H9 (cell line): ENCODE measurements around the gene METTL1. TPM values are rescaled to one million over a fixed set of nuclear protein-coding genes. Genes with fewer than 3 reads are reported as not detected.
A peak's percentile ranks its signal among the peaks of the same experiment; 100 is the strongest.

Experiments
- DNase-seq: peaks from one replicate; pipeline ENCODE4 v3.0.0-alpha.2; 2017
- H2AFZ ChIP-seq: one replicate; pipeline ENCODE4 v1.6.1; 2013; ENCODE audit warnings: mild to moderate bottlenecking, low read length, control low read depth, moderate library complexity
- H2AK5ac ChIP-seq: 2 replicates; pipeline ENCODE4 v1.6.1; 2013; ENCODE audit warnings: low read length, control low read depth, mixed read lengths; ENCODE audit not compliant: insufficient read length
- H2BK120ac ChIP-seq: one replicate; pipeline ENCODE4 v1.6.1; 2013; ENCODE audit warnings: low read depth, mild to moderate bottlenecking, low read length, control low read depth, inconsistent platforms; ENCODE audit not compliant: poor library complexity, severe bottlenecking
- H2BK12ac ChIP-seq: 2 replicates; pipeline ENCODE4 v1.6.1; 2013; ENCODE audit warnings: low read length, control low read depth, mixed read lengths, low read depth; ENCODE audit not compliant: insufficient read length
- H2BK15ac ChIP-seq: 2 replicates; pipeline ENCODE4 v1.6.1; 2013; ENCODE audit warnings: low read depth, low read length, control low read depth
- H2BK20ac ChIP-seq: one replicate; pipeline ENCODE4 v1.6.1; 2013; ENCODE audit warnings: low read depth, mild to moderate bottlenecking, low read length, control low read depth, inconsistent platforms; ENCODE audit not compliant: poor library complexity, severe bottlenecking
- H2BK5ac ChIP-seq: 2 replicates; pipeline ENCODE4 v1.6.1; 2013; ENCODE audit warnings: low read length, control low read depth, mixed read lengths; ENCODE audit not compliant: insufficient read length
- H3K14ac ChIP-seq: 2 replicates; pipeline ENCODE4 v1.6.1; 2013; ENCODE audit warnings: low read length, control low read depth; ENCODE audit not compliant: insufficient read depth
- H3K18ac ChIP-seq: 2 replicates; pipeline ENCODE4 v1.6.1; 2013; ENCODE audit warnings: low read depth, mild to moderate bottlenecking, mixed read lengths, low read length, control low read depth; ENCODE audit not compliant: insufficient read length
- H3K23ac ChIP-seq: 2 replicates; pipeline ENCODE4 v1.6.1; 2013; ENCODE audit warnings: low read length, control low read depth, mixed read lengths, low read depth; ENCODE audit not compliant: insufficient read length
- H3K23me2 ChIP-seq: 2 replicates; pipeline ENCODE4 v1.6.1; 2013; ENCODE audit warnings: low read depth, mild to moderate bottlenecking, mixed read lengths, low read length, control low read depth; ENCODE audit not compliant: insufficient read length, poor library complexity, severe bottlenecking
- H3K27ac ChIP-seq: 2 replicates; pipeline ENCODE4 v1.5.1; 2013; ENCODE audit warnings: low read length, control low read depth, mixed read lengths, low read depth; ENCODE audit not compliant: insufficient read length
- H3K27me3 ChIP-seq: 2 replicates; pipeline ENCODE4 v1.6.1; 2013; ENCODE audit warnings: low read length, control low read depth, inconsistent platforms; ENCODE audit not compliant: insufficient read depth
- H3K4ac ChIP-seq: 2 replicates; pipeline ENCODE4 v1.6.1; 2013; ENCODE audit warnings: low read depth, mild to moderate bottlenecking, control low read depth, inconsistent platforms, low read length, moderate library complexity
- H3K4me1 ChIP-seq: 2 replicates; pipeline ENCODE4 v1.6.1; 2013; ENCODE audit warnings: low read length, control low read depth, inconsistent platforms; ENCODE audit not compliant: insufficient read depth
- H3K4me2 ChIP-seq: 2 replicates; pipeline ENCODE4 v1.6.1; 2013; ENCODE audit warnings: low read length, control low read depth, mixed read lengths; ENCODE audit not compliant: insufficient read length, insufficient read depth
- H3K56ac ChIP-seq: 2 replicates; pipeline ENCODE4 v1.6.1; 2013; ENCODE audit warnings: low read depth, mild to moderate bottlenecking, mixed read lengths, low read length, control low read depth; ENCODE audit not compliant: insufficient read length
- H3K79me1 ChIP-seq: 2 replicates; pipeline ENCODE4 v1.6.1; 2013; ENCODE audit warnings: low read depth, mild to moderate bottlenecking, moderate library complexity, low read length, control low read depth, inconsistent platforms; ENCODE audit not compliant: insufficient read depth, poor library complexity, severe bottlenecking
- H3K79me2 ChIP-seq: 2 replicates; pipeline ENCODE4 v1.6.1; 2013; ENCODE audit warnings: low read length, control low read depth, inconsistent platforms; ENCODE audit not compliant: insufficient read depth
- H3K9ac ChIP-seq: 2 replicates; pipeline ENCODE4 v1.6.1; 2013; ENCODE audit warnings: low read length, control low read depth, mixed read lengths; ENCODE audit not compliant: insufficient read length; ENCODE audit errors: extremely low read depth
- H3K9me3 ChIP-seq: one replicate; pipeline ENCODE4 v1.6.1; 2013; ENCODE audit warnings: low read depth, low read length, inconsistent platforms; ENCODE audit not compliant: control insufficient read depth
- H3T11ph ChIP-seq: one replicate; pipeline ENCODE4 v1.6.1; 2013; ENCODE audit warnings: mild to moderate bottlenecking, low read length, control low read depth, inconsistent platforms
- H4K20me1 ChIP-seq: one replicate; pipeline ENCODE4 v1.6.1; 2013; ENCODE audit not compliant: control insufficient read depth, insufficient read length, insufficient read depth
- H4K5ac ChIP-seq: 2 replicates; pipeline ENCODE4 v1.6.1; 2013; ENCODE audit warnings: low read depth, mild to moderate bottlenecking, mixed read lengths, low read length, control low read depth; ENCODE audit not compliant: insufficient read length
- H4K8ac ChIP-seq: replicated peaks from 2 replicates; pipeline ENCODE4 v1.6.1; 2013; ENCODE audit warnings: low read length, control low read depth, mixed read lengths, low read depth; ENCODE audit not compliant: insufficient read length
- H4K91ac ChIP-seq: 2 replicates; pipeline ENCODE4 v1.6.1; 2013; ENCODE audit warnings: low read depth, mild to moderate bottlenecking, moderate library complexity, mixed read lengths, low read length, control low read depth; ENCODE audit not compliant: insufficient read length
- H3K27ac Mint-ChIP-seq, 3 experiments: 2 replicates in 2 of 3; 3 replicates in 1 of 3; pipeline ENCODE4 v1.8.0; 2020 to 2021; ENCODE audit warnings: mixed read lengths in 3 of 3, mild to moderate bottlenecking in 1 of 3, moderate library complexity in 1 of 3
- H3K27me3 Mint-ChIP-seq: 2 replicates; pipeline ENCODE4 v1.8.0; 2021; ENCODE audit warnings: low read depth, mild to moderate bottlenecking, moderate library complexity, mixed read lengths
- H3K36me3 Mint-ChIP-seq, 3 experiments: 2 replicates in 2 of 3; 3 replicates in 1 of 3; pipeline ENCODE4 v1.8.0; 2020 to 2021; ENCODE audit warnings: low read depth in 3 of 3, mixed read lengths in 3 of 3; ENCODE audit not compliant: insufficient read depth in 1 of 3
- H3K4me1 Mint-ChIP-seq, 2 experiments: 2 replicates each; pipeline ENCODE4 v1.8.0; 2020; ENCODE audit warnings: mixed read lengths in 2 of 2
- H3K4me3 Mint-ChIP-seq, 2 experiments: 2 replicates in 1 of 2; 3 replicates in 1 of 2; pipeline ENCODE4 v1.8.0; 2020 to 2021; ENCODE audit warnings: mild to moderate bottlenecking in 2 of 2, mixed read lengths in 2 of 2, moderate library complexity in 1 of 2
- H3K9me3 Mint-ChIP-seq, 2 experiments: 2 replicates in 1 of 2; 3 replicates in 1 of 2; pipeline ENCODE4 v1.8.0; 2020; ENCODE audit warnings: mild to moderate bottlenecking in 2 of 2, mixed read lengths in 2 of 2, moderate library complexity in 1 of 2
- WGBS: extraction: QIAGEN DNeasy Blood & Tissue Kit; methylation state at CpG from one replicate; pipeline ENCODE4 v1.1.7; 2013; ENCODE audit warnings: missing lambda C conversion rate, low lambda C conversion rate, mixed read lengths; ENCODE audit not compliant: insufficient read length; ENCODE audit errors: extremely low coverage; 5-methylcytosine and 5-hydroxymethylcytosine counted together
- total RNA-seq: library from RNA; stranded (reverse); gene quantifications from 2 replicates; pipeline ENCODE4 v1.2.1, GENCODE V29; 2021
- TF ChIP-seq, protein P1 (sequence below): fragments of 200-600 bp; sonication (generic); conservative IDR thresholded peaks from 3 replicates; pipeline ENCODE4 v1.8.0; 2021; ENCODE audit warnings: antibody characterized with exemption, mild to moderate bottlenecking

The METTL1 gene
- total RNA-seq, 1 experiment from 2014 or later: 58.4 TPM

DNA sequence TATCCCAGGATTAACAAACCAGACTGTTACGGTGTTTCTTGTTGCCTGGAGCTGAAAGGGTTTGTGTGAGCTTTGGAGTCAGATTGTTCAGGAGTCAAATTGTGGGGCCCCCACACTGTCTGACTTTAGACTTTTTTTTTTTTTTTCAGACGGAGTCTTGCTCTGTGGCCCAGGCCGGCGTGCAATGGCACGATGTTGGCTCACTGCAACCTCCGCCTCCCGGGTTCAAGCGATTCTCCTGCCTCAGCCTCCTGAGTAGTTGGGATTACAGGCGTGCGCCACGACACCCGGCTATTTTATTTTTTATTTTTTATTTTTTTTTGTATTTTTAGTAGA, 11.5 kb upstream of the METTL1 start:
- no peak overlapping the region for H3K27ac ChIP-seq
- H3K9ac ChIP-seq: peak overlapping the region; percentile 91
- H3K9me3 Mint-ChIP-seq: peaks cover 0 to 3% of the 10 kb centered on the region in 2 experiments; a peak in 2 of 5 replicates
- H2AFZ ChIP-seq: no peak overlapping the region
- no peaks in the 10 kb centered on the region for H3K27me3 ChIP-seq
- H3K4me2 ChIP-seq: peak overlapping the region; percentile 33
- peaks cover 4 to 7% of the 10 kb centered on the region in 2 experiments for H3K4me1 Mint-ChIP-seq
- no peak overlapping the region for H4K8ac ChIP-seq
- no peak overlapping the region for H3K56ac ChIP-seq
- no peak overlapping the region for H3T11ph ChIP-seq
- WGBS: no CpG with 5 or more reads among the region's 12 CpGs
- H3K4me3 Mint-ChIP-seq: peak overlapping the region; percentile 100
- no peaks in the 10 kb centered on the region for H3K9me3 ChIP-seq
- H2BK120ac ChIP-seq: no peak overlapping the region
- no peaks in the 10 kb centered on the region for H4K20me1 ChIP-seq
- H3K79me1 ChIP-seq: no peaks in the 10 kb centered on the region
- no peak overlapping the region for H2BK5ac ChIP-seq
- H3K18ac ChIP-seq: no peak overlapping the region
- H3K27ac Mint-ChIP-seq: peak overlapping the region in 1 of 3 experiments; percentile 99; a peak in 1 of 7 replicates
- DNase-seq: no peak
- no peaks in the 10 kb centered on the region; the same call in 1 of the 2 replicates for H3K79me2 ChIP-seq
- no peak overlapping the region for H2BK20ac ChIP-seq
- no peak overlapping the region for H3K23ac ChIP-seq
- TF ChIP-seq, protein P1, sequence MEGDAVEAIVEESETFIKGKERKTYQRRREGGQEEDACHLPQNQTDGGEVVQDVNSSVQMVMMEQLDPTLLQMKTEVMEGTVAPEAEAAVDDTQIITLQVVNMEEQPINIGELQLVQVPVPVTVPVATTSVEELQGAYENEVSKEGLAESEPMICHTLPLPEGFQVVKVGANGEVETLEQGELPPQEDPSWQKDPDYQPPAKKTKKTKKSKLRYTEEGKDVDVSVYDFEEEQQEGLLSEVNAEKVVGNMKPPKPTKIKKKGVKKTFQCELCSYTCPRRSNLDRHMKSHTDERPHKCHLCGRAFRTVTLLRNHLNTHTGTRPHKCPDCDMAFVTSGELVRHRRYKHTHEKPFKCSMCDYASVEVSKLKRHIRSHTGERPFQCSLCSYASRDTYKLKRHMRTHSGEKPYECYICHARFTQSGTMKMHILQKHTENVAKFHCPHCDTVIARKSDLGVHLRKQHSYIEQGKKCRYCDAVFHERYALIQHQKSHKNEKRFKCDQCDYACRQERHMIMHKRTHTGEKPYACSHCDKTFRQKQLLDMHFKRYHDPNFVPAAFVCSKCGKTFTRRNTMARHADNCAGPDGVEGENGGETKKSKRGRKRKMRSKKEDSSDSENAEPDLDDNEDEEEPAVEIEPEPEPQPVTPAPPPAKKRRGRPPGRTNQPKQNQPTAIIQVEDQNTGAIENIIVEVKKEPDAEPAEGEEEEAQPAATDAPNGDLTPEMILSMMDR: no peak
- no peak overlapping the region for H4K91ac ChIP-seq
- H3K4ac ChIP-seq: no peak overlapping the region
- peaks cover 5% of the 10 kb centered on the region for H3K23me2 ChIP-seq
- H3K36me3 Mint-ChIP-seq: peaks cover 19 to 40% (median 28%) of the 10 kb centered on the region in 3 experiments
- H4K5ac ChIP-seq: no peak overlapping the region
- H3K14ac ChIP-seq: no peak overlapping the region
- H3K4me1 ChIP-seq: no peaks in the 10 kb centered on the region
- no peaks in the 10 kb centered on the region for H3K27me3 Mint-ChIP-seq
- no peak overlapping the region for H2BK15ac ChIP-seq
- H2AK5ac ChIP-seq: no peak overlapping the region
- no peak overlapping the region for H2BK12ac ChIP-seq
